Fibroblast of lung (primary cell): Measurements from ENCODE around the gene CCDC187.

Source experiments
- EZH2 ChIP-seq: IDR thresholded peaks from 2 replicates; pipeline ENCODE4 v1.5.1; 2012; ENCODE audit warnings: low read length, control low read depth, mild to moderate bottlenecking; ENCODE audit errors: missing control alignments
- TF ChIP-seq, protein P1 (sequence below), 2 donors: IDR thresholded peaks in 1 of 2; conservative IDR thresholded peaks in 1 of 2; 1 replicate in 1 of 2; 2 replicates in 1 of 2; pipeline ENCODE4 v1.5.1; 2011 to 2012; ENCODE audit warnings: low read length in 2 of 2, control low read depth in 1 of 2, inconsistent platforms in 1 of 2, low read depth in 1 of 2, mild to moderate bottlenecking in 1 of 2

GRCh38 chr9:136240941-136241340 lies 63.0 kb downstream of the CCDC187 start:
- TF ChIP-seq, protein P1, sequence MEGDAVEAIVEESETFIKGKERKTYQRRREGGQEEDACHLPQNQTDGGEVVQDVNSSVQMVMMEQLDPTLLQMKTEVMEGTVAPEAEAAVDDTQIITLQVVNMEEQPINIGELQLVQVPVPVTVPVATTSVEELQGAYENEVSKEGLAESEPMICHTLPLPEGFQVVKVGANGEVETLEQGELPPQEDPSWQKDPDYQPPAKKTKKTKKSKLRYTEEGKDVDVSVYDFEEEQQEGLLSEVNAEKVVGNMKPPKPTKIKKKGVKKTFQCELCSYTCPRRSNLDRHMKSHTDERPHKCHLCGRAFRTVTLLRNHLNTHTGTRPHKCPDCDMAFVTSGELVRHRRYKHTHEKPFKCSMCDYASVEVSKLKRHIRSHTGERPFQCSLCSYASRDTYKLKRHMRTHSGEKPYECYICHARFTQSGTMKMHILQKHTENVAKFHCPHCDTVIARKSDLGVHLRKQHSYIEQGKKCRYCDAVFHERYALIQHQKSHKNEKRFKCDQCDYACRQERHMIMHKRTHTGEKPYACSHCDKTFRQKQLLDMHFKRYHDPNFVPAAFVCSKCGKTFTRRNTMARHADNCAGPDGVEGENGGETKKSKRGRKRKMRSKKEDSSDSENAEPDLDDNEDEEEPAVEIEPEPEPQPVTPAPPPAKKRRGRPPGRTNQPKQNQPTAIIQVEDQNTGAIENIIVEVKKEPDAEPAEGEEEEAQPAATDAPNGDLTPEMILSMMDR (conservative IDR thresholded peaks at IDR 0.05 in 1 of 2, IDR thresholded peaks at IDR 0.05 in 1 of 2; ENCODE audit: low read depth in 1 of 2, low read length in 2 of 2): no peak
- TF ChIP-seq EZH2: no peak
